Measurements from ENCODE around the gene CIRBP. TPM values are rescaled to one million over a fixed set of nuclear protein-coding genes. Genes with fewer than 3 reads are reported as not detected.

The CIRBP gene
- total RNA-seq, 1 experiment from 2014 or later = 287 TPM

- H3K36me3 ChIP-seq (ENCODE audit: insufficient read depth, low read length, poor library complexity, severe bottlenecking) = no peaks in the 10 kb centered on the region
- ChIA-PET CTCF (no interaction called here), POLR2A (ENCODE audit: low non-redundant PET) (no interaction called here)
- no peak overlapping the region for H3K4me3 ChIP-seq (ENCODE audit: low read depth, low read length, poor library complexity, severe bottlenecking)
- H3K27me3 ChIP-seq (replicated peaks; ENCODE audit: insufficient read depth, low read depth, low read length, poor library complexity) = no peaks in the 10 kb centered on the region
- no peaks in the 10 kb centered on the region for H3K9me3 ChIP-seq (ENCODE audit: low read depth, low read length, poor library complexity, severe bottlenecking)
- intact Hi-C loops (cut with micrococcal nuclease; ENCODE audit: unreplicated experiment) = no loop called here
- no TSS peak for BruUV-seq (replicated peaks)
- H3K27ac ChIP-seq (ENCODE audit: low read depth, low read length, poor library complexity, severe bottlenecking) = no peak overlapping the region
- H3K4me1 ChIP-seq (ENCODE audit: insufficient read depth, low read length, poor library complexity, severe bottlenecking) = no peaks in the 10 kb centered on the region
- TF ChIP-seq EZH2 (IDR thresholded peaks at IDR 0.05; ENCODE audit: borderline replicate concordance, low read depth, low read length, poor library complexity, severe bottlenecking) = no peak
- TF ChIP-seq, protein P1, sequence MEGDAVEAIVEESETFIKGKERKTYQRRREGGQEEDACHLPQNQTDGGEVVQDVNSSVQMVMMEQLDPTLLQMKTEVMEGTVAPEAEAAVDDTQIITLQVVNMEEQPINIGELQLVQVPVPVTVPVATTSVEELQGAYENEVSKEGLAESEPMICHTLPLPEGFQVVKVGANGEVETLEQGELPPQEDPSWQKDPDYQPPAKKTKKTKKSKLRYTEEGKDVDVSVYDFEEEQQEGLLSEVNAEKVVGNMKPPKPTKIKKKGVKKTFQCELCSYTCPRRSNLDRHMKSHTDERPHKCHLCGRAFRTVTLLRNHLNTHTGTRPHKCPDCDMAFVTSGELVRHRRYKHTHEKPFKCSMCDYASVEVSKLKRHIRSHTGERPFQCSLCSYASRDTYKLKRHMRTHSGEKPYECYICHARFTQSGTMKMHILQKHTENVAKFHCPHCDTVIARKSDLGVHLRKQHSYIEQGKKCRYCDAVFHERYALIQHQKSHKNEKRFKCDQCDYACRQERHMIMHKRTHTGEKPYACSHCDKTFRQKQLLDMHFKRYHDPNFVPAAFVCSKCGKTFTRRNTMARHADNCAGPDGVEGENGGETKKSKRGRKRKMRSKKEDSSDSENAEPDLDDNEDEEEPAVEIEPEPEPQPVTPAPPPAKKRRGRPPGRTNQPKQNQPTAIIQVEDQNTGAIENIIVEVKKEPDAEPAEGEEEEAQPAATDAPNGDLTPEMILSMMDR (conservative IDR thresholded peaks at IDR 0.05; ENCODE audit: low read depth, low read length) = no peak
- DNase-seq (ENCODE audit: low spot score) = no peak
These were observed 42.5 kb downstream of the CIRBP start for GRCh38 chr19:1311543-1312091.

DNA sequence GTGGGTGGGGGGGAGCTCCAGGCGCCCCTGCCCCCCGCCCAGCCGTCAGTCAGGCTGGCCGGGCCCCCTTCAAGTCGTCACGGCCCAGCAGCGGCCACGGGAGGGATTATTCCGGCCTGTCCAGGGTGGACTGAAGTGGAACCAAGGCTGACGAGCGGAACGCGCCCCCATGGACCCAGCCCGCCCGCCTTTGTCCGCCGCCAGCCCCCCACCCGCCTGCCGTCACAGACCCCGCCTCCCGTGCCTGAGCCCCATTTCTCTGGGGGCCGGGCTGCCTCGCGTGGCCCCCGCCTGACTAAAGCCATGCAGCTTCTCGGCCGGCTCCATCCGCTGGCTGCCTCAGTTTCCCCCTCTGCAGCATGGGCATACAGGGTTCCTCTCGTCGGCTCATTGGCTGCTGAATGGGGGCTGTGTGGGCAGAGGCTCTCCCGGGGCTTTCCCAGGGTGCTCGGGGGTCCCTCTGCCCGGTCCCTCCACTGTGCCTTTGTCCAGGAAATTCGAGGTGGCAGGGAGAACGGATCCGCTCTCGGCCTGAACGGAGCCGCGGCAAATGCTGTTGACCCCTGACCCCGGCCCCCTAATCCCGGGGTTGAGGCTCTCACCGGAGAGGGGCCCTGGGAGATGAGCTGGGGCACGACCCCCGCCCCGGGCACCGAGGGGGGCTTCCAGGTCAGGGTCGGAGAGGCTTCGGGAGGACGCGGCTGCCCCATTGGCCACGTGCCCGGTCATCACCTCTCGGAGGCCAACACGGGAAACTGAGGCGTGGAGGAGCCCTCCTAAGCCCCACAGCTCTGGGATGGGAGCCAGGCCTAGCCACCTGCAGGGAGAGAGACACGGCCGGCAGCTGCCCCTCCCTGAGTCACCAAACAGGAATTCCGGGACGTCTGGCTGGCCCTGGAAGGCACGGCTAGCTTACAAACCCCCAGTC lies 43.9 kb downstream of the CIRBP start:
- no peaks in the 10 kb centered on the region for H3K36me3 ChIP-seq (ENCODE audit: insufficient read depth, low read length, poor library complexity, severe bottlenecking)
- no peak overlapping the region for H3K4me3 ChIP-seq (ENCODE audit: low read depth, low read length, poor library complexity, severe bottlenecking)
- no peaks in the 10 kb centered on the region for H3K9me3 ChIP-seq (ENCODE audit: low read depth, low read length, poor library complexity, severe bottlenecking)
- no peak for TF ChIP-seq EZH2 (IDR thresholded peaks at IDR 0.05; ENCODE audit: borderline replicate concordance, low read depth, low read length, poor library complexity, severe bottlenecking)
- TF ChIP-seq, protein P1 (conservative IDR thresholded peaks at IDR 0.05; ENCODE audit: low read depth, low read length) = no peak
- no peaks in the 10 kb centered on the region for H3K27me3 ChIP-seq (replicated peaks; ENCODE audit: insufficient read depth, low read depth, low read length, poor library complexity)
- no peaks in the 10 kb centered on the region for H3K4me1 ChIP-seq (ENCODE audit: insufficient read depth, low read length, poor library complexity, severe bottlenecking)
- no peak overlapping the region for H3K27ac ChIP-seq (ENCODE audit: low read depth, low read length, poor library complexity, severe bottlenecking)
- intact Hi-C loops (cut with micrococcal nuclease; ENCODE audit: unreplicated experiment) = no loop called here
- BruUV-seq (replicated peaks) = no TSS peak
- peak; percentile 50 for DNase-seq (ENCODE audit: low spot score)
- POLR2A ChIA-PET (ENCODE audit: low non-redundant PET) = no interaction called here
- CTCF ChIA-PET = no interaction called here

DNA sequence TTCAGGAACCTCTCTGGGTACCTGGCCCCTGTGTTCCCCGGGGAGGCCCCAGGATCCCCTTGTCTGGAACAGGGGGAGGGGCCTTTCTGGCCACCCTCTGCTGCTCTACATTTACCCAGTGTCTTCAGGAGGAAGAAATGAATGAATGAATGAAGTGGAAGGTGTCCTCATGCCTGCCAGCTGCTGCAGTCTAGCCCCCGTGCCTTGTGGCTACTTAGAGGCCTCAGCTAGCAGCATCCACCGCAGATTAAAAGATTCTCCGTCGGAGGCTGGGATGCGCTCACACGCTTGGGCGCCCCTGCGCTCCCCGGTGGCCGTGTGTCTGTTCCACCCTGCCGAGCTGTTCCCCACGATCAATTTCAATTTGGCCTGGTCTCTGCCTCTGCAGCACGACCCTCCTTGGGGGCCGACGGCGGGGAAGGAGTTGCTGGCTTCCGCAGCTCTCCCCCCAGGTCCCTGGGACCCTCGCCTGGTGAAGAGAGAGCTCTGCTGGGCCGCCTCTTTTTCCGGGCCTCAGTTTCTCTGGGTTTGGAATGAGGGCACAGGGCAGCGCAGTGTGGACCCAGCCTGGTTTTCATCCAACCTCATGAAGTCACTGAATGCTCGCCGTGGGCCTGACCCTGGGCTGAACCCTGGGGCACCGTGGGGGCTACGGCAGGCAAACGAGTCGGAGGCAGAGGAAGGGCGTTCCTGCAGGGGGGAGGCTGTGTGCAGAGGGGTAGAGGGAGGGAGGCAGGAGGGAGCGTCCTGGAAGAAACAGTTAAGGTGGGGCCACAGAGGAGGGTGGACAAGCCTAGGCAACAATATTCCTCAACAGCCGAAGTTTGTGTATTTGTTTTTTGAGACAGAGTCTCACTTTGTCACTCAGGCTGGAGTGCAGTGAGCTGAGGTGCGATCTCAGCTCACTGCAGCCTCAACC lies 44.8 kb downstream of the CIRBP start:
- POLR2A ChIA-PET (ENCODE audit: low non-redundant PET) = interaction anchor here (0.6 kb wide), 1 partner anchor 30 kb away, joined by 3 read pairs; no protein-coding TSS in a partner anchor

More for the DNA sequence above, 44.8 kb downstream of the CIRBP start:
- Histone ChIP-seq H3K4me3 (ENCODE audit: low read depth, low read length, poor library complexity, severe bottlenecking) (no peak overlapping the region), H3K36me3 (ENCODE audit: insufficient read depth, low read length, poor library complexity, severe bottlenecking) (no peaks in the 10 kb centered on the region), H3K9me3 (ENCODE audit: low read depth, low read length, poor library complexity, severe bottlenecking) (no peaks in the 10 kb centered on the region), H3K27me3 (replicated peaks; ENCODE audit: insufficient read depth, low read depth, low read length, poor library complexity) (no peaks in the 10 kb centered on the region), H3K27ac (ENCODE audit: low read depth, low read length, poor library complexity, severe bottlenecking) (no peak overlapping the region), H3K4me1 (ENCODE audit: insufficient read depth, low read length, poor library complexity, severe bottlenecking) (peaks cover 6% of the 10 kb centered on the region)
- TF ChIP-seq EZH2 (IDR thresholded peaks at IDR 0.05; ENCODE audit: borderline replicate concordance, low read depth, low read length, poor library complexity, severe bottlenecking) = no peak
- TF ChIP-seq, protein P1 (conservative IDR thresholded peaks at IDR 0.05; ENCODE audit: low read depth, low read length) = no peak
- intact Hi-C loops (cut with micrococcal nuclease; ENCODE audit: unreplicated experiment) = no loop called here
- DNase-seq (ENCODE audit: low spot score) = no peak
- no TSS peak for BruUV-seq (replicated peaks)
- CTCF ChIA-PET = interaction anchor here (0.5 kb wide), 1 partner anchor 8 kb away, joined by 3 read pairs; no protein-coding TSS in a partner anchor

All from A673 (cell line).